ENCODE results near the gene ELL. TPM values are rescaled to one million over a fixed set of nuclear protein-coding genes. Genes with fewer than 3 reads are reported as not detected.

Gene ELL
- total and polyA plus RNA-seq, 2 experiments from 2014 or later = 11.3 to 20.1 TPM

- Histone ChIP-seq H3K4me2 (no peak overlapping the region; the same call in 1 of the 2 replicates), H3K36me3 (ENCODE audit: insufficient read depth) (no peaks in the 10 kb centered on the region), H3F3A (replicated peaks; ENCODE audit: low read depth) (peaks cover 24% of the 10 kb centered on the region), H3K27ac (ENCODE audit: low read depth) (no peak overlapping the region), H3K4me3 (no peak overlapping the region), H2AFZ (no peak overlapping the region), H3K4me1 (ENCODE audit: insufficient read depth) (peaks cover 8% of the 10 kb centered on the region), H3K9me2 (ENCODE audit: insufficient read depth) (no peaks in the 10 kb centered on the region), H4K20me1 (replicated peaks; ENCODE audit: insufficient read depth) (no peaks in the 10 kb centered on the region; the same call in 1 of the 2 replicates), H3K27me3 (ENCODE audit: insufficient read depth) (peaks cover 26% of the 10 kb centered on the region), H3K79me2 (replicated peaks; ENCODE audit: insufficient read depth) (no peaks in the 10 kb centered on the region)
- Mint-ChIP-seq H3K9me3 (no peaks in the 10 kb centered on the region), H3K4me1 (peaks cover 37% of the 10 kb centered on the region), H3K36me3 (ENCODE audit: low read depth) (no peaks in the 10 kb centered on the region), H3K27me3 (ENCODE audit: insufficient read depth, low read depth, poor library complexity) (peaks cover 44% of the 10 kb centered on the region), H3K27ac (no peak overlapping the region), H3K4me3 (no peak overlapping the region)
- ATAC-seq (no peak), DNase-seq (ENCODE audit: low spot score) (no peak)
- TF ChIP-seq CTCF (conservative IDR thresholded peaks at IDR 0.05; ENCODE audit: low read depth in 2 of 2) (no peak), ETS1 (IDR thresholded peaks at IDR 0.05) (no peak), EZH2 (IDR thresholded peaks at IDR 0.05; ENCODE audit: low read depth, unreplicated experiment) (no peak), POLR2AphosphoS5 (IDR thresholded peaks at IDR 0.05; ENCODE audit: low read depth) (no peak), ZNF462 (CRISPR knock-in tag; IDR thresholded peaks at IDR 0.05) (no peak), JUNB (IDR thresholded peaks at IDR 0.05; ENCODE audit: unreplicated experiment) (no peak)
Measured at GRCh38 chr19:18415178-18415867, 106.5 kb downstream of the ELL start.
